Astrocyte of the cerebellum (primary cell): Measurements from ENCODE around the gene CISD1.
A peak's percentile ranks its signal among the peaks of the same experiment; 100 is the strongest.

Experiments used
- DNase-seq: peaks from one replicate; pipeline ENCODE4 v3.0.0-alpha.2; 2011; ENCODE audit warnings: low read depth
- H3K4me3 ChIP-seq: 2 replicates; pipeline ENCODE4 v1.5.1; 2011; ENCODE audit warnings: mild to moderate bottlenecking, low read depth, low read length, moderate library complexity
- in situ Hi-C: cut with HindIII; loops from 2 replicates; pipeline ENCODE4 v1.10.0; 2017; ENCODE audit warnings: low sequenced_read_pairs
- TF ChIP-seq, protein P1 (sequence below): IDR thresholded peaks from 2 replicates; pipeline ENCODE4 v1.5.1; 2012; ENCODE audit warnings: low read length, low read depth, moderate library complexity, mild to moderate bottlenecking; ENCODE audit errors: missing control alignments

CISD1 gene

GRCh38 chr10:58275261-58275660, 6.3 kb downstream of the CISD1 start:
- DNase-seq = no peak
- H3K4me3 ChIP-seq = no peak overlapping the region
- TF ChIP-seq, protein P1, sequence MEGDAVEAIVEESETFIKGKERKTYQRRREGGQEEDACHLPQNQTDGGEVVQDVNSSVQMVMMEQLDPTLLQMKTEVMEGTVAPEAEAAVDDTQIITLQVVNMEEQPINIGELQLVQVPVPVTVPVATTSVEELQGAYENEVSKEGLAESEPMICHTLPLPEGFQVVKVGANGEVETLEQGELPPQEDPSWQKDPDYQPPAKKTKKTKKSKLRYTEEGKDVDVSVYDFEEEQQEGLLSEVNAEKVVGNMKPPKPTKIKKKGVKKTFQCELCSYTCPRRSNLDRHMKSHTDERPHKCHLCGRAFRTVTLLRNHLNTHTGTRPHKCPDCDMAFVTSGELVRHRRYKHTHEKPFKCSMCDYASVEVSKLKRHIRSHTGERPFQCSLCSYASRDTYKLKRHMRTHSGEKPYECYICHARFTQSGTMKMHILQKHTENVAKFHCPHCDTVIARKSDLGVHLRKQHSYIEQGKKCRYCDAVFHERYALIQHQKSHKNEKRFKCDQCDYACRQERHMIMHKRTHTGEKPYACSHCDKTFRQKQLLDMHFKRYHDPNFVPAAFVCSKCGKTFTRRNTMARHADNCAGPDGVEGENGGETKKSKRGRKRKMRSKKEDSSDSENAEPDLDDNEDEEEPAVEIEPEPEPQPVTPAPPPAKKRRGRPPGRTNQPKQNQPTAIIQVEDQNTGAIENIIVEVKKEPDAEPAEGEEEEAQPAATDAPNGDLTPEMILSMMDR = no peak
- in situ Hi-C loops = no loop called here

- in situ Hi-C loops = no loop called here
- DNase-seq = peak; percentile 66
- TF ChIP-seq, protein P1 = no peak
- H3K4me3 ChIP-seq = no peak overlapping the region
These were observed 6.9 kb downstream of the CISD1 start for GRCh38 chr10:58275908-58276307.

DNA sequence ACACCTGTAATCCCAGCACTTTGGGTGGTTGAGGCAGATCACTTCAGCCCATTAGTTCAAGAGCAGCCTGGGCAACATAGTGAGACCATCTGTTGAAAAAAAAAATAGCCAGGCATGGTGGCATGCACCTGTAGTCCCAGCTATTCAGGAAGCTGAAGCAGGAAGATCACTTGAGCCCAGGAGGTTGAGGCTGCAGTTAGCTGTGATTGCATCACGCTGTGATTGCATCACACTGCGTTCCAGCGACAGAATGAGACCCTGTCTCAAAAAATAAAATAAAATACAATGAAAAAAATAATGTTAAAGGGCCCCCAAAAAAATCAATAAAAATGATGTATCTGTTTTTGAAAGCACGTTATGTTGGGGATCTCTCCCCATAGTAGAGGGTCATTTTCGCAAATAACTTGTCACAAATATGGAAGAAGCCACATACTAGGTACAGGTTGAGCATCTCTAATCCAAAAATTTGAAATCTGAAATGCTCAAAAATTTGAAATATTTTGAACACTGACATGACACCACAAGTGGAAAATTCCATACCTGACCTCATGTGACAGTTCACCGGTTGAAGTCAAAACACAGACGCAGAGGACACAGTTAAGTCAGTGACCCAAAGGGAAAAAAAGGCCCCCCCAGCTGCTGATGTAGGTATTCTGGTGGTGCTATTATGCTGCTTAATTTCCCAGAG, 9.5 kb downstream of the CISD1 start:
- in situ Hi-C loops = no loop called here
- no peak overlapping the region for H3K4me3 ChIP-seq
- DNase-seq = no peak
- TF ChIP-seq, protein P1 = no peak

- no peak for DNase-seq
- TF ChIP-seq, protein P1 = no peak
- in situ Hi-C loops = no loop called here
- no peak overlapping the region for H3K4me3 ChIP-seq
These were observed 10.0 kb downstream of the CISD1 start for GRCh38 chr10:58278962-58279307.

DNA sequence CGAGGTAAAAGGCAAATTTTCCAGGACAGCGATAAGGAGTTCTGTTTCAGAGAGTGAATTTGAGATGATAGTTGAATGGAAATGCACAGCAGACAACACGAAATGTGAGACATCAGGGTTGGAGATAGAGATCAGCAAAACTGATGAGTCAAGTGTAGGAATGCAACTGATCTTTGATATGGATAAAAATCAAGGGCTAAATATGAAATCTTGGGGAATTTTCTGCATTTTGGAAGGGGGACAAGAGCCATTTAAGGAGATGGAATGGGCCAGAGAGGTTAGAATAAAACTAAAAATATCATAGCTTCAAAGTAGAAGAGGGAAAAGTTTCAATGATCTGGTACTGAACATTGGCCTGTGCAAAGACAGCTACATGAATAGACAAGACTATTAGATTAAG, 11.5 kb downstream of the CISD1 start:
- DNase-seq = no peak
- in situ Hi-C loops = no loop called here
- TF ChIP-seq, protein P1 = no peak
- H3K4me3 ChIP-seq = no peak overlapping the region

GRCh38 chr10:58281092-58281752, 12.3 kb downstream of the CISD1 start:
- H3K4me3 ChIP-seq = no peak overlapping the region
- in situ Hi-C loops = no loop called here
- no peak for DNase-seq
- TF ChIP-seq, protein P1 = no peak
